HEK293 (cell line): Measurements from ENCODE around the gene MLN.

Experiments
- EGR2 ChIP-seq: fragments of 450-650 bp; formaldehyde crosslinking; IDR thresholded peaks from 2 replicates; pipeline ENCODE4 v1.5.1; 2016; ENCODE audit warnings: low read depth, missing biosample characterization, missing genetic modification characterization
- GLIS2 ChIP-seq: fragments of 450-650 bp; formaldehyde crosslinking; IDR thresholded peaks from 2 replicates; pipeline ENCODE4 v1.5.1; 2016; ENCODE audit warnings: missing biosample characterization, missing genetic modification characterization
- IKZF3 ChIP-seq: fragments of 450-650 bp; IDR thresholded peaks from 2 replicates; pipeline ENCODE4 v1.5.0; 2018; ENCODE audit warnings: missing biosample characterization, mild to moderate bottlenecking, missing genetic modification characterization, moderate library complexity
- SETDB1 ChIP-seq: IDR thresholded peaks from one replicate; pipeline ENCODE4 v1.6.1; 2017; ENCODE audit warnings: mild to moderate bottlenecking, low read length, moderate library complexity, mixed read lengths; ENCODE audit not compliant: insufficient read length
- TSHZ1 ChIP-seq: fragments of 450-650 bp; formaldehyde crosslinking; IDR thresholded peaks from 2 replicates; pipeline ENCODE4 v1.5.1; 2016; ENCODE audit warnings: missing biosample characterization, missing genetic modification characterization, borderline replicate concordance
- ZNF169 ChIP-seq: fragments of 450-650 bp; formaldehyde crosslinking; IDR thresholded peaks from 2 replicates; pipeline ENCODE4 v1.5.1; 2016; ENCODE audit warnings: missing biosample characterization, missing genetic modification characterization
- ZNF23 ChIP-seq: fragments of 450-650 bp; formaldehyde crosslinking; IDR thresholded peaks from 2 replicates; pipeline ENCODE4 v1.5.1; 2016; ENCODE audit warnings: missing biosample characterization, missing genetic modification characterization, borderline replicate concordance
- ZNF24 ChIP-seq: fragments of 450-650 bp; formaldehyde crosslinking; IDR thresholded peaks from 2 replicates; pipeline ENCODE4 v1.5.1; 2016; ENCODE audit warnings: missing biosample characterization, missing genetic modification characterization
- ZNF274 ChIP-seq, 2 experiments: fragments of 200-500 bp in 1 of 2; fragments of 450-650 bp in 1 of 2; sonication (Bioruptor generic) in 1 of 2; formaldehyde crosslinking in 1 of 2; IDR thresholded peaks; 2 replicates each; pipeline versions ENCODE4 v1.5.1 to v1.6.1; 2014 to 2016; ENCODE audit warnings: borderline replicate concordance in 1 of 2, inconsistent platforms in 1 of 2, low read length in 1 of 2, missing biosample characterization in 1 of 2, missing genetic modification characterization in 1 of 2
- ZNF335 ChIP-seq: fragments of 450-650 bp; formaldehyde crosslinking; conservative IDR thresholded peaks from 2 replicates; pipeline ENCODE4 v1.5.1; 2016; ENCODE audit warnings: missing biosample characterization, missing genetic modification characterization
- ZNF501 ChIP-seq: fragments of 450-650 bp; formaldehyde crosslinking; IDR thresholded peaks from 2 replicates; pipeline ENCODE4 v1.5.1; 2016; ENCODE audit warnings: missing biosample characterization, missing genetic modification characterization
- ZNF558 ChIP-seq: fragments of 450-650 bp; formaldehyde crosslinking; IDR thresholded peaks from 2 replicates; pipeline ENCODE4 v1.5.1; 2016; ENCODE audit warnings: missing biosample characterization, missing genetic modification characterization
- ZNF580 ChIP-seq: fragments of 450-650 bp; formaldehyde crosslinking; IDR thresholded peaks from 2 replicates; pipeline ENCODE4 v1.5.1; 2016; ENCODE audit warnings: missing biosample characterization, missing genetic modification characterization
- ZNF610 ChIP-seq: fragments of 450-650 bp; formaldehyde crosslinking; IDR thresholded peaks from 2 replicates; pipeline ENCODE4 v1.5.1; 2016; ENCODE audit warnings: missing biosample characterization, missing genetic modification characterization, borderline replicate concordance
- ZNF629 ChIP-seq: fragments of 450-650 bp; formaldehyde crosslinking; IDR thresholded peaks from 2 replicates; pipeline ENCODE4 v1.5.1; 2017; ENCODE audit warnings: missing biosample characterization, missing genetic modification characterization
- ZNF658 ChIP-seq: fragments of 450-650 bp; formaldehyde crosslinking; IDR thresholded peaks from 2 replicates; pipeline ENCODE4; 2016; ENCODE audit warnings: missing biosample characterization, missing genetic modification characterization
- ZNF660 ChIP-seq: fragments of 450-650 bp; IDR thresholded peaks from 2 replicates; pipeline ENCODE4 v1.5.1; 2018; ENCODE audit warnings: missing biosample characterization, mild to moderate bottlenecking, missing genetic modification characterization
- ZNF664 ChIP-seq: fragments of 450-650 bp; formaldehyde crosslinking; IDR thresholded peaks from 2 replicates; pipeline ENCODE4 v1.5.1; 2016; ENCODE audit warnings: missing biosample characterization, missing genetic modification characterization
- ZNF677 ChIP-seq: fragments of 450-650 bp; IDR thresholded peaks from 2 replicates; pipeline ENCODE4 v1.5.0; 2018; ENCODE audit warnings: missing biosample characterization, mild to moderate bottlenecking, missing genetic modification characterization, moderate library complexity
- ZNF776 ChIP-seq: fragments of 450-650 bp; formaldehyde crosslinking; IDR thresholded peaks from 2 replicates; pipeline ENCODE4 v1.5.0; 2017; ENCODE audit warnings: missing biosample characterization, missing genetic modification characterization, borderline replicate concordance
- ZNF785 ChIP-seq: fragments of 450-650 bp; formaldehyde crosslinking; IDR thresholded peaks from 2 replicates; pipeline ENCODE4 v1.5.1; 2016; ENCODE audit warnings: missing biosample characterization, missing genetic modification characterization
- ZNF792 ChIP-seq: fragments of 450-650 bp; formaldehyde crosslinking; IDR thresholded peaks from 2 replicates; pipeline ENCODE4 v1.5.1; 2016; ENCODE audit warnings: missing biosample characterization, missing genetic modification characterization
- TF ChIP-seq, protein P1 (sequence below): fragments of 450-650 bp; formaldehyde crosslinking; IDR thresholded peaks from 2 replicates; pipeline ENCODE4 v1.5.1; 2017; ENCODE audit warnings: missing biosample characterization, missing genetic modification characterization
- TF ChIP-seq, protein P2 (sequence below): fragments of 450-650 bp; formaldehyde crosslinking; IDR thresholded peaks from 2 replicates; pipeline ENCODE4 v1.5.1; 2016; ENCODE audit warnings: missing biosample characterization, missing genetic modification characterization
- TF ChIP-seq, protein P3 (sequence below): fragments of 450-650 bp; IDR thresholded peaks from 2 replicates; pipeline ENCODE4 v1.5.1; 2018; ENCODE audit warnings: missing biosample characterization, missing genetic modification characterization
- TF ChIP-seq, protein P4 (sequence below): fragments of 450-650 bp; formaldehyde crosslinking; IDR thresholded peaks from 2 replicates; pipeline ENCODE4 v1.5.1; 2016; ENCODE audit warnings: missing biosample characterization, missing genetic modification characterization
- TF ChIP-seq, protein P5 (sequence below): fragments of 450-650 bp; formaldehyde crosslinking; IDR thresholded peaks from 2 replicates; pipeline ENCODE4 v1.5.1; 2016; ENCODE audit warnings: missing biosample characterization, missing genetic modification characterization

The MLN gene

GRCh38 chr6:33758815-33759216 lies 45.0 kb downstream of the MLN start (continued):
- peak; percentile 80 for TF ChIP-seq TSHZ1 (tag by site-specific recombination)
- TF ChIP-seq ZNF629 (tag by site-specific recombination): no peak
- TF ChIP-seq SETDB1: no peak
- TF ChIP-seq, protein P1, sequence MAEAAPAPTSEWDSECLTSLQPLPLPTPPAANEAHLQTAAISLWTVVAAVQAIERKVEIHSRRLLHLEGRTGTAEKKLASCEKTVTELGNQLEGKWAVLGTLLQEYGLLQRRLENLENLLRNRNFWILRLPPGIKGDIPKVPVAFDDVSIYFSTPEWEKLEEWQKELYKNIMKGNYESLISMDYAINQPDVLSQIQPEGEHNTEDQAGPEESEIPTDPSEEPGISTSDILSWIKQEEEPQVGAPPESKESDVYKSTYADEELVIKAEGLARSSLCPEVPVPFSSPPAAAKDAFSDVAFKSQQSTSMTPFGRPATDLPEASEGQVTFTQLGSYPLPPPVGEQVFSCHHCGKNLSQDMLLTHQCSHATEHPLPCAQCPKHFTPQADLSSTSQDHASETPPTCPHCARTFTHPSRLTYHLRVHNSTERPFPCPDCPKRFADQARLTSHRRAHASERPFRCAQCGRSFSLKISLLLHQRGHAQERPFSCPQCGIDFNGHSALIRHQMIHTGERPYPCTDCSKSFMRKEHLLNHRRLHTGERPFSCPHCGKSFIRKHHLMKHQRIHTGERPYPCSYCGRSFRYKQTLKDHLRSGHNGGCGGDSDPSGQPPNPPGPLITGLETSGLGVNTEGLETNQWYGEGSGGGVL (tag by site-specific recombination): no peak
- TF ChIP-seq ZNF501 (tag by site-specific recombination): no peak
- no peak for TF ChIP-seq ZNF785 (tag by site-specific recombination)
- TF ChIP-seq ZNF580: no peak
- no peak for TF ChIP-seq GLIS2 (tag by site-specific recombination)
- TF ChIP-seq ZNF776 (tag by site-specific recombination): no peak
- TF ChIP-seq, protein P2, sequence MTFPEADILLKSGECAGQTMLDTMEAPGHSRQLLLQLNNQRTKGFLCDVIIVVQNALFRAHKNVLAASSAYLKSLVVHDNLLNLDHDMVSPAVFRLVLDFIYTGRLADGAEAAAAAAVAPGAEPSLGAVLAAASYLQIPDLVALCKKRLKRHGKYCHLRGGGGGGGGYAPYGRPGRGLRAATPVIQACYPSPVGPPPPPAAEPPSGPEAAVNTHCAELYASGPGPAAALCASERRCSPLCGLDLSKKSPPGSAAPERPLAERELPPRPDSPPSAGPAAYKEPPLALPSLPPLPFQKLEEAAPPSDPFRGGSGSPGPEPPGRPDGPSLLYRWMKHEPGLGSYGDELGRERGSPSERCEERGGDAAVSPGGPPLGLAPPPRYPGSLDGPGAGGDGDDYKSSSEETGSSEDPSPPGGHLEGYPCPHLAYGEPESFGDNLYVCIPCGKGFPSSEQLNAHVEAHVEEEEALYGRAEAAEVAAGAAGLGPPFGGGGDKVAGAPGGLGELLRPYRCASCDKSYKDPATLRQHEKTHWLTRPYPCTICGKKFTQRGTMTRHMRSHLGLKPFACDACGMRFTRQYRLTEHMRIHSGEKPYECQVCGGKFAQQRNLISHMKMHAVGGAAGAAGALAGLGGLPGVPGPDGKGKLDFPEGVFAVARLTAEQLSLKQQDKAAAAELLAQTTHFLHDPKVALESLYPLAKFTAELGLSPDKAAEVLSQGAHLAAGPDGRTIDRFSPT (tag by site-specific recombination): no peak
- TF ChIP-seq ZNF24 (tag by site-specific recombination): peak; percentile 47; the same call in 1 of the 2 replicates
- no peak for TF ChIP-seq ZNF169 (tag by site-specific recombination)
- TF ChIP-seq ZNF660 (tag by site-specific recombination): no peak
- no peak for TF ChIP-seq ZNF23 (tag by site-specific recombination)
- no peak for TF ChIP-seq ZNF274 (IDR thresholded peaks at IDR 0.05; ENCODE audit: low read length)
- no peak for TF ChIP-seq ZNF274 (tag by site-specific recombination; IDR thresholded peaks at IDR 0.05; ENCODE audit: borderline replicate concordance)
- TF ChIP-seq, protein P3, sequence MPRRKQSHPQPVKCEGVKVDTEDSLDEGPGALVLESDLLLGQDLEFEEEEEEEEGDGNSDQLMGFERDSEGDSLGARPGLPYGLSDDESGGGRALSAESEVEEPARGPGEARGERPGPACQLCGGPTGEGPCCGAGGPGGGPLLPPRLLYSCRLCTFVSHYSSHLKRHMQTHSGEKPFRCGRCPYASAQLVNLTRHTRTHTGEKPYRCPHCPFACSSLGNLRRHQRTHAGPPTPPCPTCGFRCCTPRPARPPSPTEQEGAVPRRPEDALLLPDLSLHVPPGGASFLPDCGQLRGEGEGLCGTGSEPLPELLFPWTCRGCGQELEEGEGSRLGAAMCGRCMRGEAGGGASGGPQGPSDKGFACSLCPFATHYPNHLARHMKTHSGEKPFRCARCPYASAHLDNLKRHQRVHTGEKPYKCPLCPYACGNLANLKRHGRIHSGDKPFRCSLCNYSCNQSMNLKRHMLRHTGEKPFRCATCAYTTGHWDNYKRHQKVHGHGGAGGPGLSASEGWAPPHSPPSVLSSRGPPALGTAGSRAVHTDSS (tag by site-specific recombination): no peak
- TF ChIP-seq ZNF558 (tag by site-specific recombination): no peak
- no peak for TF ChIP-seq ZNF610 (tag by site-specific recombination)
- TF ChIP-seq ZNF664 (tag by site-specific recombination): no peak
- no peak for TF ChIP-seq ZNF335
- TF ChIP-seq, protein P4, sequence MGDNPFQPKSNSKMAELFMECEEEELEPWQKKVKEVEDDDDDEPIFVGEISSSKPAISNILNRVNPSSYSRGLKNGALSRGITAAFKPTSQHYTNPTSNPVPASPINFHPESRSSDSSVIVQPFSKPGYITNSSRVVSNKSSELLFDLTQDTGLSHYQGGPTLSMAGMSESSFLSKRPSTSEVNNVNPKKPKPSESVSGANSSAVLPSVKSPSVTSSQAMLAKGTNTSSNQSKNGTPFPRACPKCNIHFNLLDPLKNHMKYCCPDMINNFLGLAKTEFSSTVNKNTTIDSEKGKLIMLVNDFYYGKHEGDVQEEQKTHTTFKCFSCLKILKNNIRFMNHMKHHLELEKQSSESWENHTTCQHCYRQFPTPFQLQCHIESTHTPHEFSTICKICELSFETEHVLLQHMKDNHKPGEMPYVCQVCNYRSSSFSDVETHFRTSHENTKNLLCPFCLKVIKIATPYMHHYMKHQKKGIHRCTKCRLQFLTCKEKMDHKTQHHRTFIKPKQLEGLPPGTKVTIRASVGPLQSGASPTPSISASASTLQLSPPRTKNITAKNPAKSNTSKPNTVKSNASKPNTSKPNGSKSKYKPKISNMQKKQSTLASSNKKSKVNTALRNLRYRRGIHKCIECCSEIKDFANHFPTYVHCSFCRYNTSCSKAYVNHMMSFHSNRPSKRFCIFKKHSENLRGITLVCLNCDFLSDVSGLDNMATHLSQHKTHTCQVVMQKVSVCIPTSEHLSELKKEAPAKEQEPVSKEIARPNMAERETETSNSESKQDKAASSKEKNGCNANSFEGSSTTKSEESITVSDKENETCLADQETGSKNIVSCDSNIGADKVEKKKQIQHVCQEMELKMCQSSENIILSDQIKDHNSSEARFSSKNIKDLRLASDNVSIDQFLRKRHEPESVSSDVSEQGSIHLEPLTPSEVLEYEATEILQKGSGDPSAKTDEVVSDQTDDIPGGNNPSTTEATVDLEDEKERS (tag by site-specific recombination): no peak
- TF ChIP-seq, protein P5, sequence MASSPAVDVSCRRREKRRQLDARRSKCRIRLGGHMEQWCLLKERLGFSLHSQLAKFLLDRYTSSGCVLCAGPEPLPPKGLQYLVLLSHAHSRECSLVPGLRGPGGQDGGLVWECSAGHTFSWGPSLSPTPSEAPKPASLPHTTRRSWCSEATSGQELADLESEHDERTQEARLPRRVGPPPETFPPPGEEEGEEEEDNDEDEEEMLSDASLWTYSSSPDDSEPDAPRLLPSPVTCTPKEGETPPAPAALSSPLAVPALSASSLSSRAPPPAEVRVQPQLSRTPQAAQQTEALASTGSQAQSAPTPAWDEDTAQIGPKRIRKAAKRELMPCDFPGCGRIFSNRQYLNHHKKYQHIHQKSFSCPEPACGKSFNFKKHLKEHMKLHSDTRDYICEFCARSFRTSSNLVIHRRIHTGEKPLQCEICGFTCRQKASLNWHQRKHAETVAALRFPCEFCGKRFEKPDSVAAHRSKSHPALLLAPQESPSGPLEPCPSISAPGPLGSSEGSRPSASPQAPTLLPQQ (tag by site-specific recombination): peak; percentile 71
- TF ChIP-seq IKZF3: peak; percentile 56
- no peak for TF ChIP-seq ZNF658 (tag by site-specific recombination)
- peak; percentile 91 for TF ChIP-seq EGR2 (tag by site-specific recombination)
- TF ChIP-seq ZNF677 (tag by site-specific recombination): no peak
- TF ChIP-seq ZNF792: no peak
- TF ChIP-seq, all 188 proteins: peak for 43
